COLO668 (cell line): ENCODE results near the gene NT5C3B.

ENCODE experiments used
- DNase-seq: peaks from one replicate; lab custom pipeline; 2025; ENCODE audit not compliant: unreplicated experiment; lab: John Stamatoyannopoulos, UW

The NT5C3B gene

GRCh38 chr17:41811549-41812380 lies 24.3 kb downstream of the NT5C3B start, which contains the start of gene P3H4:
TSS of gene P3H4 (minus strand) at chr17:41811949. CDS start at chr17:41811915, 34 bp downstream.
- peak; percentile 79 for DNase-seq

- no peak for DNase-seq
These were observed 25.1 kb downstream of the NT5C3B start for GRCh38 chr17:41810659-41811548.

- DNase-seq, result no peak
These were observed 29.2 kb downstream of the NT5C3B start for GRCh38 chr17:41806685-41807445.

- DNase-seq, result no peak
These were observed 32.7 kb downstream of the NT5C3B start for GRCh38 chr17:41803049-41804020.

- peak; percentile 63 for DNase-seq
These were observed 34.4 kb downstream of the NT5C3B start for GRCh38 chr17:41801374-41802271.

- peak; percentile 43 for DNase-seq
These were observed 35.2 kb downstream of the NT5C3B start for GRCh38 chr17:41800601-41801373.

- no peak for DNase-seq
These were observed 36.7 kb downstream of the NT5C3B start for GRCh38 chr17:41799366-41799765.

- no peak for DNase-seq
These were observed 38.7 kb downstream of the NT5C3B start for GRCh38 chr17:41797377-41797776.

- DNase-seq, result no peak
These were observed 39.7 kb downstream of the NT5C3B start for GRCh38 chr17:41796121-41796895.

GRCh38 chr17:41794540-41794975 lies 41.5 kb downstream of the NT5C3B start:
- DNase-seq, result no peak

- DNase-seq, result no peak
These were observed 42.1 kb downstream of the NT5C3B start for GRCh38 chr17:41793784-41794539.

- peak; percentile 62 for DNase-seq
These were observed 42.9 kb downstream of the NT5C3B start for GRCh38 chr17:41792845-41793783.

- DNase-seq, result no peak
These were observed 49.0 kb downstream of the NT5C3B start for GRCh38 chr17:41787021-41787418.

GRCh38 chr17:41786227-41787020 lies 49.6 kb downstream of the NT5C3B start, which contains the start of gene JUP:
TSS of gene JUP (minus strand) at chr17:41786711. CDS start at chr17:41771854, 14,857 bp downstream.
- peak; percentile 97 for DNase-seq

- peak; percentile 80 for DNase-seq
These were observed 50.2 kb downstream of the NT5C3B start for GRCh38 chr17:41785859-41786226.
